Stimulated activated CD8-positive, alpha-beta memory T cell treated with anti-CD3 and anti-CD28 coated beads, Interleukin-7, amount 100 ng/mL, for 24 hours (primary cell): Measurements from ENCODE around the gene KRTAP2-2.
"Not testable (repeated sequence)": the region's sequence is repeated elsewhere in the genome, so short reads cannot be mapped to it uniquely, and the experiment has no call there.

Experiments used
- DNase-seq: peaks from one replicate; pipeline ENCODE4 v3.0.0-alpha.2; 2020; ENCODE audit warnings: low read depth

The KRTAP2-2 gene

GRCh38 chr17:41055130-41055529 lies at the start of gene KRTAP2-2:
Gene KRTAP2-2 (minus strand): TSS chr17:41055230. CDS start chr17:41055211, 19 bp downstream.
- not testable (repeated sequence) for DNase-seq

GRCh38 chr17:41104386-41105038 lies 49.5 kb upstream of the KRTAP2-2 start:
- DNase-seq, result not testable (repeated sequence)

- DNase-seq, result no peak
These were observed 48.9 kb upstream of the KRTAP2-2 start for GRCh38 chr17:41103896-41104295.

GRCh38 chr17:41101586-41102259 lies 46.7 kb upstream of the KRTAP2-2 start, which contains the start of gene KRTAP4-16:
Gene KRTAP4-16 (minus strand): TSS chr17:41102209. CDS start chr17:41102209, 0 bp downstream.
- no peak for DNase-seq

GRCh38 chr17:41099682-41100480 lies 44.9 kb upstream of the KRTAP2-2 start:
- not testable (repeated sequence) for DNase-seq

GRCh38 chr17:41098481-41098880 lies 43.5 kb upstream of the KRTAP2-2 start:
- no peak for DNase-seq

- DNase-seq, result no peak
These were observed 43.0 kb upstream of the KRTAP2-2 start, which contains the start of gene KRTAP4-8 for GRCh38 chr17:41098042-41098441. Gene KRTAP4-8 (minus strand): TSS chr17:41098142. CDS start chr17:41098084, 58 bp downstream.

GRCh38 chr17:41096055-41096454 lies 41.0 kb upstream of the KRTAP2-2 start:
- DNase-seq, result no peak

- DNase-seq, result not testable (repeated sequence)
These were observed 33.8 kb upstream of the KRTAP2-2 start for GRCh38 chr17:41088760-41089352.

- not testable (repeated sequence) for DNase-seq
These were observed 29.2 kb upstream of the KRTAP2-2 start, which contains the start of gene KRTAP4-7 for GRCh38 chr17:41084100-41084856. Gene KRTAP4-7 (plus strand): TSS chr17:41084150. CDS start chr17:41084207, 57 bp downstream.

GRCh38 chr17:41083427-41083826 lies 28.4 kb upstream of the KRTAP2-2 start:
- DNase-seq, result not testable (repeated sequence)

GRCh38 chr17:41082626-41083025 lies 27.6 kb upstream of the KRTAP2-2 start:
- no peak for DNase-seq

- DNase-seq, result no peak
These were observed 21.8 kb upstream of the KRTAP2-2 start for GRCh38 chr17:41076788-41077187.

- DNase-seq, result no peak
These were observed 18.6 kb upstream of the KRTAP2-2 start for GRCh38 chr17:41073676-41074075.

GRCh38 chr17:41071606-41072360 lies 16.8 kb upstream of the KRTAP2-2 start:
- no peak for DNase-seq

- no peak for DNase-seq
These were observed 14.0 kb upstream of the KRTAP2-2 start for GRCh38 chr17:41069031-41069430.

- no peak for DNase-seq
These were observed 12.3 kb upstream of the KRTAP2-2 start for GRCh38 chr17:41067281-41067680.

- DNase-seq, result no peak
These were observed 11.0 kb upstream of the KRTAP2-2 start, which contains the start of gene KRTAP2-4 for GRCh38 chr17:41065829-41066624. Gene KRTAP2-4 (minus strand): TSS chr17:41065879. CDS start chr17:41065845, 34 bp downstream.

- DNase-seq, result not testable (repeated sequence)
These were observed 10.1 kb upstream of the KRTAP2-2 start for GRCh38 chr17:41065016-41065689.
